ENCODE data around the gene ZFHX3. TPM values are rescaled to one million over a fixed set of nuclear protein-coding genes. Genes with fewer than 3 reads are reported as not detected.

Gene ZFHX3
- total and polyA plus RNA-seq, 10 of the 15 experiments (the other 5 are each of a cell fraction or from before 2014, with no cell fraction given) = 0.68 to 8.6 (median 2.0) TPM

- TF ChIP-seq ZBTB4 (CRISPR knock-in tag; IDR thresholded peaks at IDR 0.05) (no peak), NFYB (IDR thresholded peaks at IDR 0.05; ENCODE audit: insufficient read depth, low read depth, low read length) (no peak), SMAD1 (IDR thresholded peaks at IDR 0.05; ENCODE audit: low read depth, partially characterized antibody) (no peak)
Observed at GRCh38 chr16:72908362-72909167, 139.4 kb downstream of the ZFHX3 start (continued).

GRCh38 chr16:72905581-72905980 lies 142.3 kb downstream of the ZFHX3 start:
- Histone ChIP-seq H4K20me1 (ENCODE audit: control insufficient read depth, insufficient read depth) (no peaks in the 10 kb centered on the region), H3K9ac (ENCODE audit: control insufficient read depth, insufficient read depth, low read length) (no peak overlapping the region), H3K36me3 (ENCODE audit: control insufficient read depth in 2 of 2, insufficient read depth in 2 of 2, low read length in 1 of 2) (no peaks in the 10 kb centered on the region; a peak in 1 of 4 replicates), H3K27me3 (replicated peaks in 1 of 2; ENCODE audit: control insufficient read depth in 2 of 2, insufficient read depth in 2 of 2, low read length in 1 of 2) (no peaks in the 10 kb centered on the region), H3K27ac (ENCODE audit: control insufficient read depth, insufficient read depth) (no peak overlapping the region), H3K4me3 (no peak overlapping the region), H3K79me2 (ENCODE audit: control insufficient read depth, insufficient read depth, low read length) (no peaks in the 10 kb centered on the region; the same call in 1 of the 2 replicates), H3K9me3 (replicated peaks; ENCODE audit: control insufficient read depth, insufficient read depth, low read length) (no peaks in the 10 kb centered on the region), H2AFZ (ENCODE audit: control insufficient read depth, low read depth, low read length) (no peak overlapping the region), H3K4me1 (ENCODE audit: control insufficient read depth, insufficient read depth, low read length) (no peaks in the 10 kb centered on the region), H3K4me2 (ENCODE audit: control insufficient read depth, insufficient read depth) (no peak overlapping the region)
- in situ Hi-C loops (cut with MboI) (no loop called here), intact Hi-C loops (cut with micrococcal nuclease; ENCODE audit: unreplicated experiment) (no loop called here)
- SMC1A ChIA-PET (ENCODE audit: uncharacterized antibody, unreplicated experiment) = no interaction called here
- BruUV-seq (replicated peaks) = no TSS peak
- DNase-seq (ENCODE audit: low read depth, low spot score) = no peak
- CTCF ChIA-PET = no interaction called here
- no peak for ATAC-seq
- FAIRE-seq = no peak
- RAD21 ChIA-PET (ENCODE audit: unreplicated experiment) = no interaction called here
- TF ChIP-seq MXI1 (IDR thresholded peaks at IDR 0.05; ENCODE audit: low read depth, low read length) (no peak), CHD4 (IDR thresholded peaks at IDR 0.05) (no peak), IRF3 (IDR thresholded peaks at IDR 0.05) (no peak)
- WGBS (ENCODE audit: insufficient coverage, insufficient replicate concordance, low lambda C conversion rate, missing lambda C conversion rate) = 75% methylated on average over 4 of the region's 4 CpGs
- POLR2A ChIA-PET = no interaction called here
